ENCODE results near the gene TGFA.

The TGFA gene

DNA sequence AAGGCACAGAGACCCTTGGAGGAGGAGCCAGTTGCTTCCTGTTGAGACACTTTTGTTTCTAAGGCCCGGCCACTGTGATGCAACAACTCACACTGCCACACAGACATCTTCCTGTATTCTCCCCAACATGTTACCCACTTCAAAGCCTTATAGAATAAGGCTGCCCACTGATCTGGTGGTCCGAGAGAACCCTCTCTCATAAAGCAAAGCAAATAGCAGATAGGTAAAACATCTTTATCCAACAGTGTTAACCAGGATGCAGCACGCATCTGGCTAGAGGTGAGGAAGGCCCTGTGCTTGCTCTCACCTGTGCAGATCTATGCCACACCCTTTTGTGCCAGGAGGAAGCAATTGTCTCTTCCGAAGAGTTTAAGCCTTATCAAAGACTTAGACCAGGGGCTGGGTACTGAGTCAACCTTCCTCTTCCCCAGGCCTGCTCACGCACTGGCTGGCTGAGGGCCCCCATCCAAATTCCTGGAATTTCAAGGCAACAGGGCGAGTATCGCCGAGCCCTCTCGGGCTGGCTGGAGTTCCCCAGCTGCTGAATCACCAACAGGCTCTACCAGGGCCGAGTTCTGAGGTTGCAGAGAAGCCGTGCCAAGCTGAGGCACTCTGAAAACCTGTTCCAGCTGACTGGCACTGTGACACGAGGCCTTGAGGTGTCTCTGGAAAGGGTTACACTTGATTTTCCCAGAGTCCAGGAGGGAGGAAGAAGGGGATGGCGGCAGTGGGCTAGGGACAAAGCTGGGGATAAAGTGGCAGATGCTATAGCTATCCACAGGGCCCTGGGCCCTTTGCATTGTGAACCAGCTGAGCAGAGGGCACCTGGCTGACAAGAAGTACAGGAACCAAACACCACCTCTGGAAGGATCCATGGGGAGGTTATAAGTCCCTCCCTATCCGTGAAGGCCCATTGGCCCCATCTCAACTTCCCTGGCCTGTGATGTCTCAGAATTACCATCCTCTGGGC, 29.3 kb downstream of the TGFA start:
- no peak for DNase-seq

- no peak for DNase-seq
These were observed 30.0 kb downstream of the TGFA start for GRCh38 chr2:70523672-70523995.

DNA sequence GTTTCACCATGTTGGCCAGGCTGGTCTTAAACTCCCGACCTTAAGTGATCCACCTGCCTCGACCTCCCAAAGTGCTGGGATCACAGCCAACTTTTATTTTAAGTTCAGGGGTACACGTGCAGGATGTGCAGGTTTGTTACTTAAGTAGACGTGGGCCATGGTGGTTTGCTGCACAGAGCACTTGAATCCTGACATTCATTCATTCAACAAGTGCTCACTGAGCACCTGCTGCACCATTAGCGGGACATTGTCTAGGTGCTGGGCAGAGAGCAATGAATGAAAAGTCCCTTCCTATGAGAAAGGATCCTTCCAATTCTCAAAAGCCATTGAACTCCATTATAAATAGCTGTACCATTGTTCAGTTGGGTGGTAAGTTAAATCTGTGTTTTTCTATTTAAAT, 31.0 kb downstream of the TGFA start:
- DNase-seq, result no peak

GRCh38 chr2:70520825-70521224, 32.8 kb downstream of the TGFA start:
- no peak for DNase-seq

- no peak for DNase-seq
These were observed 34.2 kb downstream of the TGFA start for GRCh38 chr2:70519453-70519852.

GRCh38 chr2:70518557-70518956, 35.1 kb downstream of the TGFA start:
- no peak for DNase-seq

DNA sequence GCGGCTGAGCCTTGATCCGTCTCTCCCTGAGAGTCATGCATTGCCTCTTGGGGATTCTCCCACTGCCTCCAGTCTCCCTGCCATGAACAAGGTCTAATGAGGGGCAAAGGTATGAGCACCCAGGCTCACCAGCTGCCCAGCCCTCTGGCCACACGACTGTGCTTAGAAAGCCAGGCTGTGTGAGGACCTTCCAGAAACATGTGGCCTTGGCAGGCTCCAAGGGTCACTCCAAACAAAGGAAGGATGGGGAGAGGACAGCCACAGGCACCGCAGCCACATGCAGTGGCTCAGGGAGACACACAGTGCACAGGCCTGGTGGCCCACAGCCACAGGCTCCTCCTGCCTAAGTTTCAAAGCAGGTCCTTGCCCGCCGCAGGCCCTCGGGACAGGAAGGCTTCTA, 35.8 kb downstream of the TGFA start:
- DNase-seq, result no peak

- no peak for DNase-seq
These were observed 37.0 kb downstream of the TGFA start for GRCh38 chr2:70516596-70516995.

GRCh38 chr2:70515938-70516337, 37.7 kb downstream of the TGFA start:
- no peak for DNase-seq

- DNase-seq, result peak; percentile 25
These were observed 39.0 kb downstream of the TGFA start for GRCh38 chr2:70514612-70515055.

DNA sequence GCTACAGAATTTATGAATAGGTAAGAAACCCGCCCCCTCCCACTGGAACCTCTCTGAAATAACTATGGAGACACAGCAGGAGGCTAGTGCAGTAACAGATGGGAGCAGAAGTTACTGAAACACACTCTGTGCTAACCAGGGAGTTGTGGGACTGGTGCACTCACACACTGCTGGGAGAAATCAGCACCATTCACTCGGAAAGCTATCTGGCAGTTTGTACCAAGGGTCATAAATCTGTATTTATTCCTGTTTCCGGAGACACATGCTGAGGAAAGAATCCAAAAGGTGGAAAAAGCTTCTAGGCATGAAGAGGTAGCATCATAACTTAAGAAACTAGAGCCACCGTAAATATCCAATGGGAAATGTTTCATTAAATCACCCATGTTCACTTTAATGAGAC, 39.9 kb downstream of the TGFA start:
- no peak for DNase-seq

DNA sequence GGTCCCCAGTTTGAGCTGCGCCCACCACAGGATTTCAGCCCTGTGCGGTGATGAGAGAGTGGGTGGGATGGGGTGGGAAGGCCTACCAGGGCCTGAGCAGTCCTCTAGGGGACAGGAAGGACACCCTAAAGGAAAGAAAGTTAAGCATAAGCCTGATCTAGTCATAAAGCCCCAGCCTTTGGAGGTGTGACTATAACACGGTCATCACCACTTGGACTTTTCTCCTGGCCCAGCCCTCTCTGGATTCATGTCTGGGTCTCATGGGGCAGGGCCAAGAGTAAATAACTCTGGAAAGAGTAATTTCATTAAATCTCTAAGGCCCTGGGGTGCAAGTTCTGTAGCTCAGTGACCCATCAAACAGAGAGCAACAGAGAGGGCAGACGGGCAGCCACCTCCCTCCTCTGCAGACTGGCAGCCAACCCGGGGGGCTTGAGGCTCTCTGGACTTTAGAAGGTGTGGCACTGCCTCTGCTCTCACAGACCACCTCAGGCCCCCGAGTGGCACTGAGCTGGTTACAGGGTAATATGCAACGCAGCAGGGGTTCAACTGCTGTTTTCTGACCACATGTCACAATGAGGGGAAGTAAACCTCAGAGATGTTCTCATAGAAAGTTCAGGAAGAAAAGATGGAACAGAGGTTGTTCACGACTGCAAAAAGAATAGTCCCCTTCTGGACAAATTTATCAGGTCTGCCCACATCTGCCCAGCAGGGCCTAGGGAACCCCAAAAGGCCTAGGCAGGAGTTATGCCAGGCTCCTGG, 41.5 kb downstream of the TGFA start:
- DNase-seq, result no peak

DNA sequence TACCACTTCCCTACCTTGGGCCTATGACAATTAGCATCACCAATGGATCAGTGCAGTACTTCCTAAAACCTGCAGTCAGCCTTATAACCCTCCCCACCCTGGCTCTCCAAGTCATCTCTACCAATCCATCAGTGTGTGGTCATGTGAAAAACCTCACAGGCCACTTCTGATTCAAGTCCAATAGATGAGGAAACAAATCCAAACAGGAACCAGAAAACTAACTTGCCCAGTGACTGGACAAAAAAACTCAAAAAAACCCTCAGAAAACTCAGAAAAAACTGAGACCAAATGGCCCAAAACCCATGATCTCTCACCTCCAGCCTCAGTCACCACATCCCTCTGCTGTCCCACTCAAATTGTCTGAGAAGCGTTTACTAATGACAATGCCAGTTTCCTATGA, 43.3 kb downstream of the TGFA start:
- no peak for DNase-seq

DNA sequence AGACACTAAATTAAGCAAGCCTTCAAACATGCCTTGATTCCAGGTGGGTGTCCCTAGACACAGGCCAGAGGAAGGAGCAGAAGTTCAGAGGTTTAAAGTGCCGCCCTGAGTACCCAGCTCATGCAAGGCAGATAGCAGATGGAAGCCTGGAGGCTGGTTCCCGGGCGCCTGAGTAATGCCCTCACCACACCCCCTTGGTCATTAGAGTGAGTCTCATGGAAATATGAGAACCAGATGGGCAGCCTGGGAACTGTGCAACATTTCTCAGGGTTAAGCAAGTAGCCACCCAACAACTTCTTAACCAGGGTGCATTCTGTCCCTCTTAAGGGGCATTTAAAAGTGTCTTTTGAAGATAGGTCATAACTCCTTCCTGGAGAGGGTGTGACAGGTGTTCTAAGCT, 44.1 kb downstream of the TGFA start:
- DNase-seq, result no peak

DNA sequence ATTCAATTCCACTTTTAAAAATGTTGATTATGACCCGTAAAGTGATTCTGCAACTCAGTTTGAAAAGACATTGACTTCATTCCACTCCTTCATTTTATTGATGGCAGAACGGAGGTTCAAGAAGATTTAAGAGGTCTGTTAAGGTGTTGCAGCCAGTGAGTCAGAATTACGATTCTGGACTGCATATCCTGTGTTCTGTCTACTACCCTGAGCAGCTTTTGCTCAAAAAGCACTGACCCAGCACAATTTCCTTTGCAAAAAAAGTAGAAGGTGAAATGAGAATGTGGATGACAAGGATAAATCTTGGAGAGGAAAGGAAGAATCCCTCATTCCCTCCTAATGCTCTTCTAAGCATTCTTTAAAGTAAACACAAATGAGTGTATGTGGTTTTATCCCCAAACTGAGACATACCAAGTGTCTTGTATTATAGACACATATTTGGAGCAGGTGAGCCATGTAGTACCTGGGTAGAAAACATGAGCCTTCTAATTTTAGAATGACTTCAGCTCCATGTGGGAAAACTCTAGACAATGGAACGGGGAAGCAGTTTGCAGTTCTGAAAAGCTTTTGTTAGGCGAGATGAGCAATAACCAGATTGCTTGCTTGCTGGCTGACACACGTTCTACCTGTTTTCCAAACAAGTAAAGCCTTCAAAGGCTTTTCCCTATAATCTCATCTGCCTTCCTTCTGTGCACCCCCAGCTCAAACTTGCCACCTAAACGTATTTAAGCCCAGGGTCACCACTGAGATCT, 44.7 kb downstream of the TGFA start:
- no peak for DNase-seq

- no peak for DNase-seq
These were observed 47.8 kb downstream of the TGFA start for GRCh38 chr2:70505613-70506391.

DNA sequence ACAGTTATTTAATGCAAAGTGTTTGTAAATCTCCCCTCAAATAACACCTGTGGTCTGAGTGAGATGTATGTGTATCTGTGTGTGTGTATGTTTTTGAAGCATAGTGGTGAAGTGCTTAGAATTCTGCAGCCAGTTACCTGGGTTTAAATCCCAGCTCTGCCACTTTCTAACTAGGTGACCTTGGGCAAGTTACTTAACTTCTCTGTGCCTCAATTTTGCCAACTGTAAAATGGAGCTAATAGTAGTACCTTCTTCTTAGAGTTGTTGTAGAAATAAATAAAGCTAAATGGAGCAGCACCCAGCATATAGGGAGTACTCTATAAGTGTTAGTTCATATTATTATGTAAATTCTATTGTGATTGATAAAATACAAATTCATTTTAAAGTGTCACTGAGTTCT, 48.9 kb downstream of the TGFA start:
- no peak for DNase-seq

- DNase-seq, result no peak
These were observed 49.7 kb downstream of the TGFA start for GRCh38 chr2:70503896-70504295.

DNA sequence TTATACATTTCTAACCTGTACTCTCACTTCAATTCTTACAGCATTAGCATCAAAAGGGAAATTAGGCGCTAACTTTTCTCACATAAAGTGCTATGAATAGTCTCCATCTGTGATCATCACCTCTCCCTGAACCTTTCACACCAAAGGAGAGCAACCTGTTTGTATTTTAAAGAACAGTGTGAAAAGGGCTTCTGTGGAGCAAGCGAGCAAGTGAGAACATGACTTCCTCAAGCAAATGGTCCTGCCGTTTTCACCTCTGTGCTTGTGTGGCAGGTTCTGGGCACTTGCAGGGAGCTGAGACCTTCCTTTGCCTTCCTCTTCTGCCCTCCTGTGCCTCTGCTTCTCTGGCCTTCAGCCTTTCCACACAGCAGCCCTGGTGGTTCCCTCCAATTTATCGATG, 51.9 kb downstream of the TGFA start:
- no peak for DNase-seq

GRCh38 chr2:70501215-70501614, 52.4 kb downstream of the TGFA start:
- DNase-seq, result no peak

- no peak for DNase-seq
These were observed 54.4 kb downstream of the TGFA start for GRCh38 chr2:70499253-70499652.

DNA sequence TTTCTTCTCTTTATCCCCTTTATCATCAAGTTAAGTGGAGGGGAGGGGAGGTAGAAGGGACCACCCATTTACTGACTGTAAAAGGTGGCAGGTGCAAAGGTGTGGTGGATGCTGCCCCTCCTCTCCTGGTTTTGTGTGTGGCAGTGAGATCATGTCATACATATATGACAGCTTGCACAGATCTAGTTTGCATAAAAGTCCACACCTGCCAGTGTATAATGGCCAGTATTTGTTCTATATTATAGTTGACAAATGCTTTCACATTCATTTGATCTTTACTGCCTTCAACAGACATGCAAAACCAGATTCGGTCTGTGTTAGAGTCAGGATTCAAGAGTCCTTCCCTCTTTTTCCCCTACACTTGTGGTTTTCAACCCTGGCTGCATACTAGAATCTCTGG, 55.1 kb downstream of the TGFA start:
- DNase-seq, result no peak

GRCh38 chr2:70498054-70498453, 55.6 kb downstream of the TGFA start:
- no peak for DNase-seq
